ENCODE results near the gene IMMT. TPM values are rescaled to one million over a fixed set of nuclear protein-coding genes. Genes with fewer than 3 reads are reported as not detected.

The IMMT gene
- polyA plus RNA-seq, 3 donors = 115 to 117 (median 116) TPM

- DNase-seq (ENCODE audit: low read depth in 3 of 3, low spot score in 2 of 3) = no peak
Observed at GRCh38 chr2:86097114-86097896, 98.0 kb downstream of the IMMT start.

GRCh38 chr2:86094229-86094628, 101.0 kb downstream of the IMMT start:
- no peak for DNase-seq (ENCODE audit: low read depth in 3 of 3, low spot score in 2 of 3)

Other genes starting within 250 kb of the IMMT start
- 10 to 100 TPM; 17.8 to 20.6 (median 19.9) TPM for gene POLR1A, start 89.6 kb downstream of the IMMT start, polyA plus RNA-seq (ENCODE audit: insufficient read length in 3 of 3)
- 100 to 1,000 TPM; 118 to 144 (median 138) TPM for gene PTCD3, start 89.2 kb downstream of the IMMT start, polyA plus RNA-seq (ENCODE audit: insufficient read length in 3 of 3)
- gene MRPL35, start 4.0 kb upstream of the IMMT start, polyA plus RNA-seq (ENCODE audit: insufficient read length in 3 of 3) = 10 to 100 TPM; 52.4 to 60.9 (median 57.9) TPM
- 1 to 10 TPM; 3.0 to 3.3 (median 3.0) TPM for gene REEP1, start 142.2 kb upstream of the IMMT start, polyA plus RNA-seq (ENCODE audit: insufficient read length in 3 of 3)
- gene KDM3A, start 245.9 kb upstream of the IMMT start, polyA plus RNA-seq (ENCODE audit: insufficient read length in 3 of 3) = 10 to 100 TPM; 55.8 to 62.7 (median 59.4) TPM

Measured in right renal cortex interstitium (tissue), 3 donors.